Neural progenitor cell (in vitro differentiated cells): ENCODE data around the gene EIF4ENIF1. TPM values are rescaled to one million over a fixed set of nuclear protein-coding genes. Genes with fewer than 3 reads are reported as not detected.
"Not testable (repeated sequence)": the region's sequence is repeated elsewhere in the genome, so short reads cannot be mapped to it uniquely, and the experiment has no call there.

Experiments used
- DNase-seq: peaks from one replicate; pipeline ENCODE4 v3.0.0-alpha.2; 2016; ENCODE audit warnings: low spot score
- H2AFZ ChIP-seq: fragments of 200-600 bp; sonication (generic); replicated peaks from 2 replicates; pipeline ENCODE4 v1.6.1; 2016; ENCODE audit warnings: antibody characterized with exemption
- H3F3A ChIP-seq: fragments of 200-600 bp; sonication (generic); 2 replicates; pipeline ENCODE4 v1.6.1; 2016; ENCODE audit warnings: antibody characterized with exemption, low read depth
- H3K27ac ChIP-seq: fragments of 200-600 bp; sonication (generic); 2 replicates; pipeline ENCODE4 v1.5.1; 2016; ENCODE audit warnings: mild to moderate bottlenecking
- H3K27me3 ChIP-seq: fragments of 200-600 bp; sonication (generic); 2 replicates; pipeline ENCODE4 v1.6.1; 2016; ENCODE audit warnings: mild to moderate bottlenecking, moderate library complexity
- H3K36me3 ChIP-seq: fragments of 200-600 bp; sonication (generic); 2 replicates; pipeline ENCODE4 v1.5.1; 2016
- H3K4me1 ChIP-seq: fragments of 200-600 bp; sonication (generic); 2 replicates; pipeline ENCODE4 v1.6.1; 2016; ENCODE audit warnings: mixed run types
- H3K4me2 ChIP-seq: fragments of 200-600 bp; sonication (generic); 2 replicates; pipeline ENCODE4 v1.6.1; 2016
- H3K4me3 ChIP-seq: fragments of 200-600 bp; sonication (generic); 2 replicates; pipeline ENCODE4 v1.5.1; 2016
- H3K79me2 ChIP-seq: fragments of 200-600 bp; sonication (generic); 2 replicates; pipeline ENCODE4 v1.6.1; 2016; ENCODE audit warnings: low read depth
- H3K9ac ChIP-seq: fragments of 200-600 bp; sonication (generic); 2 replicates; pipeline ENCODE4 v1.6.1; 2016
- H3K9me3 ChIP-seq: fragments of 200-600 bp; sonication (generic); 2 replicates; pipeline ENCODE4 v1.5.1; 2016; ENCODE audit warnings: low read depth
- H4K20me1 ChIP-seq: fragments of 200-600 bp; sonication (generic); 2 replicates; pipeline ENCODE4 v1.6.1; 2016; ENCODE audit warnings: low read depth
- H3K27ac Mint-ChIP-seq: 3 replicates; pipeline ENCODE4 v1.8.0; 2021; ENCODE audit warnings: mixed read lengths
- H3K27me3 Mint-ChIP-seq: 2 replicates; pipeline ENCODE4 v1.8.0; 2022; ENCODE audit warnings: low read depth, mild to moderate bottlenecking, inconsistent platforms, moderate library complexity, mixed read lengths; ENCODE audit not compliant: insufficient read depth
- H3K36me3 Mint-ChIP-seq: 3 replicates; pipeline ENCODE4 v1.8.0; 2021; ENCODE audit warnings: mixed read lengths
- H3K4me1 Mint-ChIP-seq: 3 replicates; pipeline ENCODE4 v1.8.0; 2021; ENCODE audit warnings: mixed read lengths
- H3K4me3 Mint-ChIP-seq: 3 replicates; pipeline ENCODE4 v1.8.0; 2021; ENCODE audit warnings: mild to moderate bottlenecking, moderate library complexity, mixed read lengths
- H3K9me3 Mint-ChIP-seq: 3 replicates; pipeline ENCODE4 v1.8.0; 2020; ENCODE audit warnings: mixed read lengths
- CTCF ChIP-seq: fragments of 200-600 bp; sonication (generic); IDR thresholded peaks from 2 replicates; pipeline ENCODE4 v1.5.1; 2017; ENCODE audit warnings: antibody characterized with exemption, mild to moderate bottlenecking
- EZH2 ChIP-seq: fragments of 200-600 bp; sonication (generic); IDR thresholded peaks from 2 replicates; pipeline ENCODE4 v1.6.1; 2017; ENCODE audit warnings: antibody characterized with exemption, mild to moderate bottlenecking, moderate library complexity
- EZH2phosphoT487 ChIP-seq: fragments of 200-600 bp; sonication (generic); IDR thresholded peaks from 2 replicates; pipeline ENCODE4 v1.6.1; 2017; ENCODE audit warnings: antibody characterized with exemption
- total RNA-seq: library from RNA; depleted of rRNA; stranded (reverse); fragments of >200 nt; gene quantifications from 2 replicates; pipeline ENCODE4 v1.2.3, GENCODE V29; 2015; ENCODE audit warnings: low replicate concordance

The EIF4ENIF1 gene
- total RNA-seq, 1 donor from 2014 or later: 21.4 TPM

- H3F3A ChIP-seq: no peaks in the 10 kb centered on the region
- TF ChIP-seq EZH2phosphoT487: no peak
- TF ChIP-seq EZH2: no peak
- no peak for TF ChIP-seq CTCF
- H3K9ac ChIP-seq: no peak overlapping the region
- no peak overlapping the region for H3K27ac ChIP-seq
- no peaks in the 10 kb centered on the region for H3K79me2 ChIP-seq
- no peaks in the 10 kb centered on the region for H3K9me3 ChIP-seq
- no peak overlapping the region for H3K4me3 ChIP-seq
- H4K20me1 ChIP-seq: no peaks in the 10 kb centered on the region
- Mint-ChIP-seq H3K27ac (no peak overlapping the region), H3K36me3 (peaks cover 23% of the 10 kb centered on the region), H3K9me3 (peaks cover 7% of the 10 kb centered on the region), H3K27me3 (no peaks in the 10 kb centered on the region), H3K4me1 (no peaks in the 10 kb centered on the region), H3K4me3 (no peak overlapping the region)
- H2AFZ ChIP-seq: no peak overlapping the region
- H3K4me2 ChIP-seq: no peak overlapping the region
- H3K4me1 ChIP-seq: no peaks in the 10 kb centered on the region
- DNase-seq: no peak
- H3K27me3 ChIP-seq: no peaks in the 10 kb centered on the region
- no peaks in the 10 kb centered on the region for H3K36me3 ChIP-seq
Measured at GRCh38 chr22:31526270-31526669, 36.6 kb upstream of the EIF4ENIF1 start.

GRCh38 chr22:31524132-31524531 is 34.5 kb upstream of the EIF4ENIF1 start:
- H3K27ac ChIP-seq, DNase-seq, H3K9me3 Mint-ChIP-seq, H3K27me3 Mint-ChIP-seq, H3K79me2 ChIP-seq, H3K4me2 ChIP-seq, H3K4me1 ChIP-seq, H3K36me3 ChIP-seq, H3K27ac Mint-ChIP-seq, H3K4me3 ChIP-seq, H3K9ac ChIP-seq, H4K20me1 ChIP-seq, H3K4me3 Mint-ChIP-seq, H3K4me1 Mint-ChIP-seq, H3K9me3 ChIP-seq, H3F3A ChIP-seq, H2AFZ ChIP-seq, H3K27me3 ChIP-seq: not testable (repeated sequence)
- peaks cover 22% of the 10 kb centered on the region for H3K36me3 Mint-ChIP-seq

GRCh38 chr22:31520051-31520450 is 30.4 kb upstream of the EIF4ENIF1 start:
- no peak overlapping the region for H3K27ac Mint-ChIP-seq
- H3K9me3 Mint-ChIP-seq: peaks cover 2% of the 10 kb centered on the region
- H3K27me3 Mint-ChIP-seq: no peaks in the 10 kb centered on the region
- Histone ChIP-seq H3K79me2 (no peaks in the 10 kb centered on the region), H3K4me2 (no peak overlapping the region), H3K4me1 (peaks cover 12% of the 10 kb centered on the region), H3K9ac (no peak overlapping the region), H3K36me3 (no peaks in the 10 kb centered on the region), H3F3A (peaks cover 8% of the 10 kb centered on the region), H3K9me3 (no peaks in the 10 kb centered on the region), H3K4me3 (no peak overlapping the region), H2AFZ (no peak overlapping the region), H3K27me3 (no peaks in the 10 kb centered on the region), H3K27ac (no peak overlapping the region), H4K20me1 (peaks cover 23% of the 10 kb centered on the region)
- no peak for DNase-seq
- no peak overlapping the region for H3K4me3 Mint-ChIP-seq
- peaks cover 6% of the 10 kb centered on the region for H3K4me1 Mint-ChIP-seq
- TF ChIP-seq EZH2 (no peak), EZH2phosphoT487 (no peak), CTCF (no peak)
- peaks cover 13% of the 10 kb centered on the region for H3K36me3 Mint-ChIP-seq

DNA sequence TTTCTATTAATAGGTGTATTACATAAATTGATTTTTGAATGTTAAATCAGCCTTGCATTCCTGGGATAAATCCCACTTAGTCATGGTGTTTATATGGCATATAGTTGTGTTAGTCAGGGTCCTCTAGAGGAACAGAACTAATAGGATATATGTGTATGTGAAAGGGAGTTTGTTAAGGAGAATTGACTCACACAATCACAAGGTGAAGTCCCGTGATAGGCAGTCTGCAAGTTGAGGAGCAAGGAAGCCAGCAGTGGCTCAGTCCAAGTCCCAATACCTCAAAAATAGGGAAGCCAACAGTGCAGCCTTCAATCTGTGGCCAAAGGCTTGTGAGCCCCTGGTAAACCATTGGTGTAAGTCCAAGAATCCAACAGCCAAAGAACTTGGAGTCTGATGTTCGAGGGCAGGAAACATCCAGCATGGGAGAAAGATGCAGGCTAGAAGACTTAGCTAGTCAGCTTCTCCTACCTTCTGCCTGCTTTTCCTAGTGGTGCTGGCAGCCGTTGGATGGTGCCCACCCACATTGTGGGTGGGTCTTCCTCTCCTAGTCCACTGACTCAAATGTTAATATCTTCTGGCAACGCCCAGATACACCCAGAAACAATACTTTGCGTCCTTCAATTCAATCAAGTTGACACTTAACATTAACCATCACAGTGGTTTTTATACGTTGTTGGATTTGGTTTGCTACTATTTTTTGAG is 19.6 kb upstream of the EIF4ENIF1 start:
- Mint-ChIP-seq H3K27me3 (no peaks in the 10 kb centered on the region), H3K4me3 (no peak overlapping the region), H3K4me1 (no peaks in the 10 kb centered on the region), H3K9me3 (peaks cover 12% of the 10 kb centered on the region), H3K27ac (peak overlapping the region; percentile 20), H3K36me3 (peaks cover 43% of the 10 kb centered on the region)
- H3K27me3 ChIP-seq: no peaks in the 10 kb centered on the region
- no peak overlapping the region for H3K4me3 ChIP-seq
- H3K9ac ChIP-seq: no peak overlapping the region
- H3K36me3 ChIP-seq: no peaks in the 10 kb centered on the region
- H3K79me2 ChIP-seq: no peaks in the 10 kb centered on the region
- H3K4me2 ChIP-seq: no peak overlapping the region
- no peaks in the 10 kb centered on the region for H3K4me1 ChIP-seq
- no peaks in the 10 kb centered on the region for H3K9me3 ChIP-seq
- no peaks in the 10 kb centered on the region for H3F3A ChIP-seq
- no peak overlapping the region for H2AFZ ChIP-seq
- TF ChIP-seq EZH2 (no peak), CTCF (no peak), EZH2phosphoT487 (no peak)
- no peak overlapping the region for H3K27ac ChIP-seq
- DNase-seq: no peak
- H4K20me1 ChIP-seq: no peaks in the 10 kb centered on the region
